Inflammatory macrophage (primary cell): ENCODE measurements around the gene JCAD.

Experiments used
- DNase-seq, 2 donors: peaks; one replicate each; pipeline ENCODE4 v3.0.0-alpha.2; 2020 to 2022

JCAD gene

GRCh38 chr10:30073045-30073766 is 13.8 kb upstream of the JCAD start:
- peak in 1 of 2 donors; percentile 26 for DNase-seq

- DNase-seq: no peak
These were observed 12.7 kb upstream of the JCAD start for GRCh38 chr10:30072068-30072467.

- no peak for DNase-seq
These were observed 10.8 kb upstream of the JCAD start for GRCh38 chr10:30070001-30070685.

- no peak for DNase-seq
These were observed 9.3 kb upstream of the JCAD start for GRCh38 chr10:30068492-30069223.

GRCh38 chr10:30063099-30063498 is 3.7 kb upstream of the JCAD start:
- no peak for DNase-seq

- no peak for DNase-seq
These were observed 3.2 kb upstream of the JCAD start for GRCh38 chr10:30062582-30062981.

- peak; percentile 40 to 50 for DNase-seq
These were observed 2.7 kb upstream of the JCAD start for GRCh38 chr10:30062090-30062489.

GRCh38 chr10:30058570-30059132 is 735 bp downstream of the JCAD start:
- no peak for DNase-seq

- DNase-seq: no peak
These were observed 1.4 kb downstream of the JCAD start for GRCh38 chr10:30057894-30058556.

GRCh38 chr10:30057421-30057841 is 2.0 kb downstream of the JCAD start:
- no peak for DNase-seq

GRCh38 chr10:30056767-30057355 is 2.5 kb downstream of the JCAD start:
- no peak for DNase-seq

GRCh38 chr10:30056281-30056680 is 3.1 kb downstream of the JCAD start:
- DNase-seq: no peak

GRCh38 chr10:30055226-30055662 is 4.1 kb downstream of the JCAD start:
- DNase-seq: no peak

GRCh38 chr10:30052062-30052461 is 7.3 kb downstream of the JCAD start:
- DNase-seq: no peak

GRCh38 chr10:30051220-30051619 is 8.2 kb downstream of the JCAD start:
- no peak for DNase-seq

GRCh38 chr10:30050411-30050810 is 9.0 kb downstream of the JCAD start:
- DNase-seq: no peak

GRCh38 chr10:30048768-30049517 is 10.4 kb downstream of the JCAD start:
- no peak for DNase-seq

GRCh38 chr10:30047924-30048531 is 11.4 kb downstream of the JCAD start:
- DNase-seq: no peak

GRCh38 chr10:30047430-30047829 is 12.0 kb downstream of the JCAD start:
- DNase-seq: no peak

GRCh38 chr10:30046476-30046875 is 12.9 kb downstream of the JCAD start:
- DNase-seq: no peak

- no peak for DNase-seq
These were observed 13.4 kb downstream of the JCAD start for GRCh38 chr10:30045961-30046360.
